ENCODE data around the gene ZBTB20. TPM values are rescaled to one million over a fixed set of nuclear protein-coding genes. Genes with fewer than 3 reads are reported as not detected.

The ZBTB20 gene
- total and polyA plus RNA-seq, 10 of the 15 experiments (the other 5 are each of a cell fraction or from before 2014, with no cell fraction given) = 0.20 to 5.5 (median 2.2) TPM

- in situ Hi-C loops (cut with MboI) = no loop called here
- H3K36me3 ChIP-seq (ENCODE audit: control insufficient read depth in 2 of 2, insufficient read depth in 2 of 2, low read length in 1 of 2) = no peaks in the 10 kb centered on the region
- ChIA-PET RAD21 (ENCODE audit: unreplicated experiment) (no interaction called here), POLR2A (no interaction called here), CTCF (interaction anchor here (0.7 to 1.4 kb wide), 3 partner anchors 21 to 522 kb away, joined by 3 to 5 read pairs (median 4); no protein-coding TSS in a partner anchor), SMC1A (ENCODE audit: uncharacterized antibody, unreplicated experiment) (interaction anchor here (1.0 to 1.2 kb wide), 2 partner anchors 24 to 32 kb away, joined by 3 read pairs; no protein-coding TSS in a partner anchor)
- no peak overlapping the region for H3K27ac ChIP-seq (ENCODE audit: control insufficient read depth, insufficient read depth)
- no peaks in the 10 kb centered on the region for H3K4me1 ChIP-seq (ENCODE audit: control insufficient read depth, insufficient read depth, low read length)
- no peak for ATAC-seq
- no peaks in the 10 kb centered on the region for H3K27me3 ChIP-seq (replicated peaks in 1 of 2; ENCODE audit: control insufficient read depth in 2 of 2, insufficient read depth in 2 of 2, low read length in 1 of 2)
- TF ChIP-seq KAT2A (conservative IDR thresholded peaks at IDR 0.05; ENCODE audit: control insufficient read depth, low read depth, low read length) (no peak), PML (IDR thresholded peaks at IDR 0.05; ENCODE audit: low read length) (no peak), BRCA1 (IDR thresholded peaks at IDR 0.05; ENCODE audit: low read depth, low read length) (no peak), HCFC1 (IDR thresholded peaks at IDR 0.05; ENCODE audit: low read length) (no peak), RELB (IDR thresholded peaks at IDR 0.05; ENCODE audit: low read depth) (no peak), EED (IDR thresholded peaks at IDR 0.05; ENCODE audit: low read depth) (no peak)
- no peaks in the 10 kb centered on the region for H4K20me1 ChIP-seq (ENCODE audit: control insufficient read depth, insufficient read depth)
- no peak overlapping the region for H3K4me2 ChIP-seq (ENCODE audit: control insufficient read depth, insufficient read depth)
- H3K9ac ChIP-seq (ENCODE audit: control insufficient read depth, insufficient read depth, low read length) = no peak overlapping the region
- no peak for FAIRE-seq
- H3K79me2 ChIP-seq (ENCODE audit: control insufficient read depth, insufficient read depth, low read length) = no peaks in the 10 kb centered on the region
- BruUV-seq (replicated peaks) = no TSS peak
- DNase-seq (ENCODE audit: low read depth, low spot score) = no peak
- no peaks in the 10 kb centered on the region; the same call in 2 of the 3 replicates for H3K9me3 ChIP-seq (replicated peaks; ENCODE audit: control insufficient read depth, insufficient read depth, low read length)
- no peak overlapping the region for H3K4me3 ChIP-seq
- intact Hi-C loops (cut with micrococcal nuclease; ENCODE audit: unreplicated experiment) = no loop called here
- no peak overlapping the region for H2AFZ ChIP-seq (ENCODE audit: control insufficient read depth, low read depth, low read length)
Observed at GRCh38 chr3:115068799-115069198, 78.3 kb downstream of the ZBTB20 start.

GRCh38 chr3:115062412-115062956 is 84.6 kb downstream of the ZBTB20 start:
- POLR2A ChIA-PET = no interaction called here
- ATAC-seq = no peak
- H3K9ac ChIP-seq (ENCODE audit: control insufficient read depth, insufficient read depth, low read length) = no peak overlapping the region
- no peak overlapping the region for H3K4me3 ChIP-seq
- H3K36me3 ChIP-seq (ENCODE audit: control insufficient read depth in 2 of 2, insufficient read depth in 2 of 2, low read length in 1 of 2) = no peaks in the 10 kb centered on the region
- intact Hi-C loops (cut with micrococcal nuclease; ENCODE audit: unreplicated experiment) = no loop called here
- SMC1A ChIA-PET (ENCODE audit: uncharacterized antibody, unreplicated experiment) = interaction anchor here (1.5 kb wide), 1 partner anchor 9 kb away, joined by 7 read pairs; no protein-coding TSS in a partner anchor
- DNase-seq (ENCODE audit: low read depth, low spot score) = no peak
- no TSS peak for BruUV-seq (replicated peaks)
- RAD21 ChIA-PET (ENCODE audit: unreplicated experiment) = no interaction called here
- no peaks in the 10 kb centered on the region for H3K4me1 ChIP-seq (ENCODE audit: control insufficient read depth, insufficient read depth, low read length)
- FAIRE-seq = no peak
- in situ Hi-C loops (cut with MboI) = no loop called here
- no peaks in the 10 kb centered on the region for H3K27me3 ChIP-seq (replicated peaks in 1 of 2; ENCODE audit: control insufficient read depth in 2 of 2, insufficient read depth in 2 of 2, low read length in 1 of 2)
- no peaks in the 10 kb centered on the region for H3K79me2 ChIP-seq (ENCODE audit: control insufficient read depth, insufficient read depth, low read length)
- H3K4me2 ChIP-seq (ENCODE audit: control insufficient read depth, insufficient read depth) = no peak overlapping the region
- CTCF ChIA-PET = no interaction called here
- H2AFZ ChIP-seq (ENCODE audit: control insufficient read depth, low read depth, low read length) = no peak overlapping the region
- H3K27ac ChIP-seq (ENCODE audit: control insufficient read depth, insufficient read depth) = no peak overlapping the region
- H3K9me3 ChIP-seq (replicated peaks; ENCODE audit: control insufficient read depth, insufficient read depth, low read length) = no peaks in the 10 kb centered on the region
- no peaks in the 10 kb centered on the region for H4K20me1 ChIP-seq (ENCODE audit: control insufficient read depth, insufficient read depth)
- TF ChIP-seq RCOR1 (conservative IDR thresholded peaks at IDR 0.05; ENCODE audit: low read depth, low read length) (no peak), ZBTB4 (CRISPR knock-in tag; IDR thresholded peaks at IDR 0.05) (no peak), TCF12 (IDR thresholded peaks at IDR 0.05; ENCODE audit: low read depth, low read length) (no peak), HDAC2 (IDR thresholded peaks at IDR 0.05) (no peak), TAF1 (IDR thresholded peaks at IDR 0.05; ENCODE audit: borderline replicate concordance, low read depth, low read length) (no peak), TCF3 (IDR thresholded peaks at IDR 0.05; ENCODE audit: borderline replicate concordance, insufficient read depth, low read depth, low read length) (no peak), E2F4 (IDR thresholded peaks at IDR 0.05; ENCODE audit: low read depth, low read length) (no peak), RB1 (IDR thresholded peaks at IDR 0.05; ENCODE audit: borderline replicate concordance) (no peak)
